ENCODE data around the gene CLDN9.

DNA sequence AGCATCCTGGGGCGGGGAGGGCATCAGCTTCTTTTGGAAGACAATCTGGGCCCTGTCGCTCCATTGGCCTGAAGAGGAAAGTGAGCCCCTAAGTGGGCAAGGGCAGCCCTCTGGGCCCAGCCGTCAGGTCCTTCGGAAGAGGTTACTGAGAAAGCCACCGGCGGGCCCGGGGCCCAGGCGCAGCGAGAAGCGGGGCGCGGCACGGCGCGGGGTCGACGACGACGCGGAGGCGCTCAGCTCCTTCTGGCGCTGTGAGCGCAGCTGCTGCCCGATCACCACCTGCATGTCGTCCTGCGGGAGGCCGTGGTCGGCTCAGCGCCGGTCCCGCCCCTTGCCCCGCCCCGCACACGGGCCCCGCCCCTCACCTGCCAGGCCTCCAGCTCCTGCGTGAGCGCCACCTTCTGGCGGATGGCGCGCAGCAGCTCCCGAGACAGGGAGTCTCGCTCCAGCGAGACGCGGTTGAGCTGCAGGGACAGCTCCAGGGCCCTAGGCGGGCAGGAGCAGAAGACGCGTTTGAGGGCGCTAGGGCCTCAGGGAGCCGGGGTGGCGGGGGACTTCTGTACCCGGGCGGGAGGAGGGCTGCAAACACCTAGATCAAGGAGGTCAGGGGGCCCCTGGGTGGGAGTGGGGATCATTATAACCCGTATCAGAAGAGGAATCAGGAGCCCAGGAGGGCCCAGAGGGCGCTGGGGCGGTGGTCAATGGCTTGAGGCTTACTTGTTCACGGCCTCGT lies 15.4 kb downstream of the CLDN9 start:
- TF ChIP-seq EZH2 (IDR thresholded peaks at IDR 0.05; ENCODE audit: insufficient read depth, poor library complexity, severe bottlenecking) (no peak), EZH2phosphoT487 (IDR thresholded peaks at IDR 0.05; ENCODE audit: insufficient read depth, low read depth) (no peak)

All from GM23248 (cell line).